GM19351 (cell line): ENCODE measurements around the gene IFNL3.
"Not testable (repeated sequence)": the region's sequence is repeated elsewhere in the genome, so short reads cannot be mapped to it uniquely, and the experiment has no call there.

ENCODE experiments used
- ATAC-seq: cut with Tn5 transposase; IDR thresholded peaks from one replicate; pipeline ENCODE4 v1.9.1; 2021; ENCODE audit warnings: mild to moderate bottlenecking, moderate library complexity; ENCODE audit not compliant: unreplicated experiment

The IFNL3 gene

GRCh38 chr19:39253374-39254149 is 8.8 kb upstream of the IFNL3 start:
- ATAC-seq, result no peak

DNA sequence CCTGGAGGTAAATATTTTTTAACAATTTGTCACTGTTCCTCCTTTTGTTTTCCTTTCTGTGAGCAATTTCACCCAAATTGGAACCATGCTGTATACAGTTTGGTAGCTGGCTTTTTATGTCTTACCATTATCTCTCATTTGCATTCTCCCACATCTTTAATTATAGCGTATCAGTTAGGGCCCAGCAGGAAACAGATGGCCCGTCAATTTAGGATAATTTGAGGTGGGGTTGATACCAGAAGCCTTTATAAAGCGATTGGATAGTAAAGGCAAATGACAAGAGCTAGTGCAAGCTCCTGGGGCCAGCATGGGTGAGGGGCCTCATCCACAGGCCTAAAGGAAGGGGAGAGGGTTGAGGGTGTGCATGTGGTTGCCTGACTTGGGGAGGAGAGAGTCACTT is 7.7 kb upstream of the IFNL3 start:
- no peak for ATAC-seq

DNA sequence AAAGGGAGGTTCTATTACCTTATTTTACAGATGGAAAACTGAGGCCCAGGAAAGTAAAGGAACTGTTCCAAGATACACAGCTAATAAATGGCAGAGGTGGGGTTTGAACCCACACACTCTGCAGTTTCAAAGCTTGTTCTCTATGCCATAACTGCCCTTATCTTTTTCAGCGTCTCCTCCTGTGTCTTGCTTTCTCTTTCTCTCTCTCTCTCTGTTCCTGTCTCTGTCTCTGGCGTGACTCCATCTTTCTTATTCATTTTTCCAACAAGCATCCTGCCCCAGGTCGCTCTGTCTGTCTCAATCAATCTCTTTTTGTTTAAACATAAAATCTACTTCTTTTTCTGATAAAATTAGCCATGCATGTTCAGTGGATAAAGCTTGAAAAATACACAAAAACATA is 7.0 kb upstream of the IFNL3 start:
- no peak for ATAC-seq

GRCh38 chr19:39251081-39251480 is 6.3 kb upstream of the IFNL3 start:
- ATAC-seq, result no peak

DNA sequence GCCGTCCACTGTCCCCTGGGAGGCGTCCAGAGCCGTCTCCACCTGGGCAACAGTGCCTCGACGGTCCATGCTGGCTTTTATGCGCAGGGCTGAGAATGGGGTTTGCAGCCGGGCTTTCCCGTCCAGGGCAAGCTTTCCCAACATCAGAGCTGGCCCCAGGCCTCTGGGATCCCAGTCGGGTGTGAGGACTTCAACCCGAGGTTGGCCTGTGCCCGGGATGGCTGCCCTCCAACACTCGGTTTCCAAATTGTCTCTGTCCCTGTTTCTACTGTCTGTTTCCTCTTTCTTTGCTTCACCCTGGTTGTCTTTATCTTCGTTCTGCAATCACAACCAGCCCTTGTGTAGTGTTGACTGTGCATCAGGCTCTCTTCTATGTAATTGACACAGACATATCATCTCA is 4.0 kb upstream of the IFNL3 start, which contains the start of gene IFNL4:
Gene IFNL4 (minus strand): TSS at position 51 of the 400 bp plus-strand sequence.
- ATAC-seq, result no peak

- no peak for ATAC-seq
These were observed 3.2 kb upstream of the IFNL3 start for GRCh38 chr19:39247701-39248664.

GRCh38 chr19:39246951-39247669 is 2.3 kb upstream of the IFNL3 start:
- ATAC-seq, result no peak

DNA sequence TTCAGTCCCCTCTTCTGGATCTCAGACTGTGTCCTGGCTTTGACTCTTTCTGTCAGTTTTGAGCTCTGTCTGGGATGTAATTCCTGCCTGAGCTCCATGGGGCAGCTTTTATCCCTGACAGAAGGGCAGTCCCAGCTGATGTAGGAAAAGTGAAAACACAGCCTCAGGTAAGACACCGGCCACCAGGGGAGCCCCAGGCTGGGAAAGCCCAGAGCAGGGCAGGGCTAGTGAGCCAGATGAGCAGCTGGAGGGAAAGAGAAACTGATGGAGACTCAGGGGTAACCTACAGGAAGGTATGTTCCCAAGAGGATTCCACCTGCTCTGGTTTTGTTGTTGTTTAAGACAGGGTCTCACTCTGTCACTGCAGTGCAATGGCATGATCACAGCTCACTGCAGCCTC is 360 bp upstream of the IFNL3 start:
- not testable (repeated sequence) for ATAC-seq

DNA sequence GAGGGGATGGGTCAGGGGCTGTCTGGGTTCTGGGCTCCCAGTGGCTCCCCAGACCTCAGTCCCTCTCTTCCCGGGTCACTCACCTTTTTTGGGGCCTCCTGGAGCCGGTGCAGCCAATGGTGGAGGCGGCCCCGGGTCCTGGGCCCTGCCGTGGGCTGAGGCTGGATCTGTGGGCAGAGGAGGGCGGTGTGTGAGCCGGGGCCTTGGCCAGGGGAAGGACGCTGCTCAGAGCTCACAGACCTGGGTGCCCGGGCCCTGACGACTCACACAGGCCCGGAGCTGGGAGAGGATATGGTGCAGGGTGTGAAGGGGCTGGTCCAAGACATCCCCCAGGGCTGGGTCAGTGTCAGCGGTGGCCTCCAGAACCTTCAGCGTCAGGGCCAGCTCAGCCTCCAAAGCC is 1.1 kb downstream of the IFNL3 start:
- not testable (repeated sequence) for ATAC-seq

GRCh38 chr19:39240421-39240820 is 4.4 kb downstream of the IFNL3 start:
- no peak for ATAC-seq

DNA sequence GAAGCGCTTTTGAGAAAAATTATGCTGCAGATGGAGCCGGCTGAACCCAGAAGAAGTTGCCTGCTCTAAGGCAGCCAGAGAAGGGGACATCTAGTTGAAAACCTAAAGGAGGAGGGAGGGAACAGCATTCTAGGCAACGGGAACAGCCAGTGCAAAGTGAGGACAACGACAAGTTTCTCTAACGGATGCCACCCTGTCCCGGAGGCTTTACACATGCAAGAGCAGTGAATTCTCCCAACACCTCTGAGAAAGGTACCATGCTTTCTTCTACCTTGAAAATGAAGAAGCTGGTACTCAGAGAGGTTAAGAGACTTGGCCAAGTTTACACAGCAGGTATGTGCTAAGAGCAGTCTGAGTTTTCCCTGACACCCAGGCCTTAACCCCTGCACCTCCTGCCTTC is 5.9 kb downstream of the IFNL3 start:
- ATAC-seq, result no peak

- ATAC-seq, result no peak
These were observed 6.6 kb downstream of the IFNL3 start for GRCh38 chr19:39238209-39238608.

GRCh38 chr19:39237200-39238184 is 7.3 kb downstream of the IFNL3 start:
- ATAC-seq, result no peak

- no peak for ATAC-seq
These were observed 8.3 kb downstream of the IFNL3 start for GRCh38 chr19:39236527-39236926.

GRCh38 chr19:39232708-39233107 is 12.1 kb downstream of the IFNL3 start:
- ATAC-seq, result no peak

GRCh38 chr19:39230096-39230764 is 14.6 kb downstream of the IFNL3 start:
- no peak for ATAC-seq

GRCh38 chr19:39224910-39225309 is 19.9 kb downstream of the IFNL3 start:
- ATAC-seq, result no peak

DNA sequence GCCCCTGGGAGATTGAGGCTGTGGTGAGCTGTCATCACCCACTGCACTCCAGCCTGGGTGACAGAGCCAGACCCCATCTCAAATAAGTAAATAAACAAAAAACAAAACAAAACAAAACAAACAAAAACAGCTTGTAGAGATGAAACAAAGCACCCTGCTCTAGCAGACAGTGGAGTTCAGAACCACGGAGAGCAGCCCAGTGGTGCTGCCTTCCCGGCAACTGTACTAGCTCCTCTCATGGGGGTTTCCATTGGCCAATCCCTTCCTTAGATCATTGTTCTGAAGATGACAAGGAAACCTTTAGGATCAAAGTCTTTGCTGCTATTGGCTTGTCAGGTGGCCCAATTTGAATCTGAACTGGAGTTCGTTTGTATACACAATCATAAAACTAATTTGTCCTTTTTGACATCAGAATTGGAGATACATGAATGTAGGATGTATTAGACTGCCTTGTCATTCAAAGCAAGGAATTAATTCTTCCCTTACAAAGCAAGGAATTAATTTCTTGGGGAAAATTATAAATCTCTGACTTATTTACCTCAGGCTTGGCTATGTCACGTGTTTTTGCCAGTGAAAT is 21.0 kb downstream of the IFNL3 start:
- no peak for ATAC-seq

- not testable (repeated sequence) for ATAC-seq
These were observed 25.7 kb downstream of the IFNL3 start for GRCh38 chr19:39219108-39219507.
